ENCODE results near the gene FHIT. TPM values are rescaled to one million over a fixed set of nuclear protein-coding genes. Genes with fewer than 3 reads are reported as not detected.

Gene FHIT
- total and polyA plus RNA-seq, 2 of the 4 experiments (the other 2 are of a cell fraction): 0.07 TPM; not detected in 1

DNA sequence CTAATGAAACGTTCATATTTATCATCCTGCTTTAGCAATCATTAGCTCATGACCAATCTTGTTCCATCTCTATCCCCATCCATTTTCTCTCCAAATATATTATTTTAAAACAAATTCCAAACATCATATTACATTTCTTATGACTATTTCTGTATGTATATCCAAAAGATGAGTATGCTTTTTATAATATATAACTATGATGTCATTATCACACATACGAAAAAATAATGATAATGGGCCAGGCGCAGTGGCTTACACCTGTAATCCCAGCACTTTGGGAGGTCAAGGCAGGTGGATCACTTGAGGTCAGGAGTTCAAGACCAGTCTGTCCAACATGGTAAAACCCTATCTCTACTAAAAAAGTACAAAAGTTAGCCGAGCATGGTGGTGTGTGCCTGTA lies 280.4 kb downstream of the FHIT start:
- H4K20me1 ChIP-seq (ENCODE audit: insufficient read depth, low read length): no peaks in the 10 kb centered on the region
- no peak overlapping the region for H3K4me3 ChIP-seq (ENCODE audit: insufficient read depth, low read depth, low read length)
- intact Hi-C loops (cut with micrococcal nuclease): no loop called here
- H3K27ac ChIP-seq (ENCODE audit: insufficient read depth, low read length): no peak overlapping the region
- H3K27me3 ChIP-seq (ENCODE audit: control insufficient read depth, insufficient read depth, low read length): no peaks in the 10 kb centered on the region
- H4K5ac ChIP-seq (ENCODE audit: low read depth, low read length): no peak overlapping the region
- H3K56ac ChIP-seq (ENCODE audit: extremely low read depth, insufficient read depth, low read length): no peak overlapping the region
- peaks cover 5% of the 10 kb centered on the region; the same call in 1 of the 2 replicates for H3K9me3 ChIP-seq (ENCODE audit: control insufficient read depth, insufficient read depth, low read length)
- H2AFZ ChIP-seq (replicated peaks; ENCODE audit: low read length, poor library complexity): no peak overlapping the region
- ATAC-seq (ENCODE audit: low read depth) (no peak), DNase-seq (no peak)
- no peak overlapping the region for H2BK15ac ChIP-seq (ENCODE audit: low read depth, low read length)
- H3K79me1 ChIP-seq (ENCODE audit: low read depth in 1 of 2, low read length in 2 of 2): no peaks in the 10 kb centered on the region
- no peak overlapping the region for H3K18ac ChIP-seq (ENCODE audit: low read depth, low read length)
- ChIA-PET CTCF (no interaction called here), POLR2A (ENCODE audit: unreplicated experiment) (no interaction called here)
- H3K14ac ChIP-seq (replicated peaks; ENCODE audit: low read depth, low read length): no peak overlapping the region
- H4K8ac ChIP-seq (ENCODE audit: low read depth in 2 of 2, low read length in 2 of 2): no peak overlapping the region
- no peak overlapping the region for H3K4me2 ChIP-seq (ENCODE audit: low read depth, low read length)
- no peak overlapping the region for H3K4ac ChIP-seq (ENCODE audit: low read depth, low read length)
- H2AK9ac ChIP-seq (replicated peaks; ENCODE audit: low read depth, low read length, poor library complexity): no peak overlapping the region
- dilution Hi-C loops (cut with HindIII; ENCODE audit: low sequenced_read_pairs, unreplicated experiment): no loop called here
- no peak overlapping the region for H2AK5ac ChIP-seq (ENCODE audit: low read depth, low read length)
- H3K36me3 ChIP-seq (ENCODE audit: control insufficient read depth, insufficient read depth, low read length): no peaks in the 10 kb centered on the region
- in situ Hi-C loops (cut with MboI; ENCODE audit: low sequenced_read_pairs): no loop called here
- H2BK5ac ChIP-seq (ENCODE audit: low read depth, low read length, poor library complexity, severe bottlenecking): no peak overlapping the region
- H3K9me1 ChIP-seq (ENCODE audit: insufficient read depth, low read length): no peaks in the 10 kb centered on the region
- no peak overlapping the region for H2BK120ac ChIP-seq (ENCODE audit: low read depth, low read length)
- H3K23ac ChIP-seq (ENCODE audit: low read depth, low read length): no peak overlapping the region
- no peak overlapping the region for H2BK20ac ChIP-seq (ENCODE audit: low read depth, low read length)
- no TSS peak for BruUV-seq (replicated peaks)
- TF ChIP-seq RAD21 (IDR thresholded peaks at IDR 0.05; ENCODE audit: low read length) (no peak), RCOR1 (IDR thresholded peaks at IDR 0.05; ENCODE audit: insufficient replicate concordance, low read length) (no peak)
- no peak overlapping the region for H3K9ac ChIP-seq (ENCODE audit: low read depth, low read length)
- no peaks in the 10 kb centered on the region for H3K4me1 ChIP-seq (ENCODE audit: control insufficient read depth, insufficient read depth, low read length)
- no peak overlapping the region for H4K91ac ChIP-seq (ENCODE audit: insufficient read depth, low read depth, low read length)
- WGBS, 2 experiments (ENCODE audit: extremely low coverage in 2 of 2, insufficient read length in 1 of 2): no CpG with 5 or more reads among the region's 4 CpGs
